Gastrocnemius medialis (tissue), 4 donors: ENCODE results near the gene ARSK.

ENCODE experiments used
- CTCF ChIP-seq, 5 experiments: fragments of 450-650 bp in 3 of 5; fragments of 200-600 bp in 2 of 5; sonication (generic) in 2 of 5; IDR thresholded peaks in 4 of 5; conservative IDR thresholded peaks in 1 of 5; 1 replicate in 4 of 5; 2 replicates in 1 of 5; pipeline ENCODE4 v1.5.1; 2016 to 2019; ENCODE audit warnings: antibody characterized with exemption in 5 of 5, mild to moderate bottlenecking in 3 of 5, moderate library complexity in 3 of 5
- POLR2A ChIP-seq, 2 donors: fragments of 450-650 bp; IDR thresholded peaks; one replicate each; pipeline ENCODE4 v1.6.1; 2017; ENCODE audit warnings: antibody characterized with exemption in 2 of 2, mild to moderate bottlenecking in 2 of 2, moderate library complexity in 2 of 2

- TF ChIP-seq CTCF (IDR thresholded peaks at IDR 0.05 in 4 of 5, conservative IDR thresholded peaks at IDR 0.05 in 1 of 5) (no peak), POLR2A (IDR thresholded peaks at IDR 0.05) (no peak)
Measured at GRCh38 chr5:95609711-95610110, 54.8 kb downstream of the ARSK start.
